Measurements from ENCODE around the gene DCHS1. TPM values are rescaled to one million over a fixed set of nuclear protein-coding genes. Genes with fewer than 3 reads are reported as not detected.

DCHS1 gene
- total and polyA plus RNA-seq, 5 donors from 2014 or later = 0.49 to 2.4 (median 1.1) TPM

DNA sequence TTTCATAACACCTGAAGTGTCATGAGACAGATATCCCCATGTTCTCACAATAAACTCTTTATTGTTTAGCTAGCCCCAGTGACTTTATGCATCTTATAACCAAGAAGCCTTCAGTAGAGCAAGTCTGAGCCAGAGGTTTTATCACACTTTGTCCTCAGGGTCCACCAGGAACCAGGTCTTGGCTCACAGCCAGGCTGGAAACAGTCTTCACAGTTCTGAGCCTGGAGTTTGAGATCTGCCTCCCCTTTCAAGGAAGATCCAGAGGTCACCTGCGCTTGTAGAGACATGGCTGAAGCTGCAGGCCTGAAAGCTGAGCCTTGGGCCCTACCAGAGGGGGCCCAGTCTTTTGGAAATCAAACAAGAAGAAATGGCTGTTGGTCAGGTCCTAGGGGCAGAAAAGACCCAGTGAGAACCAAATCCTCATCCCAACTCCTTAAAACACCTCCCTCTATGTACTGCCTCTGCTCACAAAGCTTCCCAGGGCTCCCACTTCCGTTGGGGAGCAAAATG is 55.7 kb downstream of the DCHS1 start:
- Mint-ChIP-seq H3K27ac (peak overlapping the region in 1 of 3 donors; percentile 55), H3K36me3 (peaks cover 25% of the 10 kb centered on the region), H3K9me3 (no peaks in the 10 kb centered on the region), H3K27me3 (no peaks in the 10 kb centered on the region), H3K4me1 (peaks cover 8 to 38% (median 21%) of the 10 kb centered on the region in 4 donors), H3K4me3 (peak overlapping the region in 2 of 4 donors; percentile 47 to 61)
- no peaks in the 10 kb centered on the region for H3K27me3 ChIP-seq (ENCODE audit: control insufficient read depth, insufficient read depth, low read length)
- no peak for DNase-seq
- no peak overlapping the region for H3K27ac ChIP-seq (ENCODE audit: insufficient read depth, low read length, poor library complexity, severe bottlenecking)
- H3K4me1 ChIP-seq (ENCODE audit: control insufficient read depth, insufficient read depth, low read length, poor library complexity, severe bottlenecking) = peaks cover 31% of the 10 kb centered on the region
- no peak overlapping the region for H3K4me3 ChIP-seq (ENCODE audit: low read depth, low read length)
- no peak for ATAC-seq (ENCODE audit: low read depth in 2 of 2)
- no peaks in the 10 kb centered on the region for H3K9me3 ChIP-seq (ENCODE audit: control insufficient read depth in 2 of 2, low read length in 2 of 2)
- peaks cover 57% of the 10 kb centered on the region for H3K36me3 ChIP-seq (ENCODE audit: control insufficient read depth, insufficient read depth, low read length)

DNA sequence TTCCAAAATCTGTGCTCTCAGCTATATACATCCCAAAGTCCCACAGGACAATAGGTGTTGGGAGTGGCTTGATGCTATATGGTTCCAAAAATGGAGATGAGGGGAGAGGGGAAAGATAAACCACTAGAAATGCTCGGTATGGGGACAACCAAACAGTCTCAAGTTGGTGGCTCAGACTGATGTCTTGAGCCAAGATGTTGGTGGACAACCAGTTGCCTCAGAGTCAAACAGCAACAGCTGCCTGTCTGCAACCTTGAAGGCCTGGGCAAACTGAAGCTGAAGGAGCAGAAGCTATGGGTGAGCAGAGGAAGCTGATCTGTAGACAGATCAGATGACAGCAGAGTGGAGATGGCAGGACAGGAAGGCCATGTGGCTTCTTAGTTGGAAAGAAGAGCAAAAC is 56.2 kb downstream of the DCHS1 start:
- Histone ChIP-seq H3K27ac (ENCODE audit: insufficient read depth, low read length, poor library complexity, severe bottlenecking) (no peak overlapping the region), H3K36me3 (ENCODE audit: control insufficient read depth, insufficient read depth, low read length) (peaks cover 61% of the 10 kb centered on the region), H3K27me3 (ENCODE audit: control insufficient read depth, insufficient read depth, low read length) (no peaks in the 10 kb centered on the region), H3K4me1 (ENCODE audit: control insufficient read depth, insufficient read depth, low read length, poor library complexity, severe bottlenecking) (peaks cover 26% of the 10 kb centered on the region), H3K9me3 (ENCODE audit: control insufficient read depth in 2 of 2, low read length in 2 of 2) (no peaks in the 10 kb centered on the region), H3K4me3 (ENCODE audit: low read depth, low read length) (no peak overlapping the region)
- ATAC-seq (ENCODE audit: low read depth in 2 of 2) (no peak), DNase-seq (no peak)
- H3K36me3 Mint-ChIP-seq = peaks cover 27% of the 10 kb centered on the region
- no peaks in the 10 kb centered on the region for H3K9me3 Mint-ChIP-seq
- H3K4me1 Mint-ChIP-seq = peaks cover 8 to 38% (median 24%) of the 10 kb centered on the region in 4 donors
- no peaks in the 10 kb centered on the region for H3K27me3 Mint-ChIP-seq
- peak overlapping the region in 2 of 4 donors; percentile 47 to 61 for H3K4me3 Mint-ChIP-seq
- H3K27ac Mint-ChIP-seq = peak overlapping the region in 2 of 3 donors; percentile 34 to 55

DNA sequence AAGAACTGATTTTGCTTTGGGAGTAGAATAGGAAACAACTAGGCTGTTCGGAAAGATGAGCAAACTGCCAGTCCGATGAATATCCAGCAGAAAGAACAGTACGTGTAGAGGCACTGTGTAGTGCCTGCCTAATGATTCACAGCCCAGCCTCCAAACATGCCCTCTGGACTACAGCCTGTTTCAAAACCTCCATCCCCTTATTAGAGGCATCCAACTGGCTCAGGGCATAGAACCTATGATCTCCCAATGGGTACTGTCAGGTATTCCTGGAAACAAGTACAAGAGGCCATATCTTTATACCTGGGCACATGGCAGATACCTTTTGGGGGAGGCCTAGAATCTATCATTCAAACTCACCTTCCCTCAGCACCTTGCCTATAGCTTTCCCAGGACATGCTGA is 57.1 kb downstream of the DCHS1 start:
- H3K9me3 Mint-ChIP-seq = no peaks in the 10 kb centered on the region
- Histone ChIP-seq H3K9me3 (ENCODE audit: control insufficient read depth in 2 of 2, low read length in 2 of 2) (no peaks in the 10 kb centered on the region), H3K4me3 (ENCODE audit: low read depth, low read length) (no peak overlapping the region), H3K27ac (ENCODE audit: insufficient read depth, low read length, poor library complexity, severe bottlenecking) (no peak overlapping the region), H3K36me3 (ENCODE audit: control insufficient read depth, insufficient read depth, low read length) (peaks cover 64% of the 10 kb centered on the region), H3K4me1 (ENCODE audit: control insufficient read depth, insufficient read depth, low read length, poor library complexity, severe bottlenecking) (peaks cover 22% of the 10 kb centered on the region), H3K27me3 (ENCODE audit: control insufficient read depth, insufficient read depth, low read length) (no peaks in the 10 kb centered on the region)
- DNase-seq (no peak), ATAC-seq (ENCODE audit: low read depth in 2 of 2) (no peak)
- H3K36me3 Mint-ChIP-seq = peaks cover 32% of the 10 kb centered on the region
- H3K27me3 Mint-ChIP-seq = no peaks in the 10 kb centered on the region
- peaks cover 11 to 46% (median 30%) of the 10 kb centered on the region in 4 donors for H3K4me1 Mint-ChIP-seq
- peak overlapping the region in 1 of 3 donors; percentile 40 for H3K27ac Mint-ChIP-seq
- H3K4me3 Mint-ChIP-seq = peak overlapping the region in 1 of 4 donors; percentile 37

DNA sequence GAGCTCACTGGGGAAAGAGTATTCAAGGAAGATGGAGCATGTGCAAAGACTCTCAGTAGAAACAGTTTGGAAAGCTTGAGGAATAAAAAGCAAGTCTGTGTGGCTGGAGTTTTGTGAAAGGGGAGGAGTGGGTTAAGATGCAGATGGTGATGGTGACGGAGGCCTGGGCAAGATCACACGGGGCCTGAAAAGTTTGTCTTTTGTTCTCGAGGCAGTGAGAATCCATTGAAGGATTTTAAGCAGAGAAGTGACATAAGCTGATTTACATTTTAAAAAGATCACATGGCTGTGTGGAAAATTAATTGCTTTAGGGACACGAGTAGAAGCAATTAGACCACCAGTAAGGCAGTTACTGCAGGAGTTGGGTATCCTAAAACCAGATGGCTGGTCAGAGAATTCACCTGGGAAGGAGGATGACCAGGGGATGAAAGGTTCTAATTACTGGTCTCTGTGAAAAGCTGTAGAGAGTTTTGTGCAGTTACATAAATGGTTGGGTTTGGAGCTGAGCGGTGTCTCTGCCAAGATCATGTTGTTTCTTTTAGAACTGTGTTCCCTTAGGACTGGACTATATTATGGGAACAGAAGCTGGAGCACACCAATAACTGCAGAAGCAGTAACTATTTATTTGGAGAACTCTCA is 59.3 kb downstream of the DCHS1 start:
- H3K4me1 ChIP-seq (ENCODE audit: control insufficient read depth, insufficient read depth, low read length, poor library complexity, severe bottlenecking) = peaks cover 2% of the 10 kb centered on the region
- H3K4me3 Mint-ChIP-seq = no peak overlapping the region
- no peak for ATAC-seq (ENCODE audit: low read depth in 2 of 2)
- H3K4me1 Mint-ChIP-seq = peaks cover 18 to 40% (median 34%) of the 10 kb centered on the region in 4 donors
- DNase-seq = no peak
- peaks cover 35% of the 10 kb centered on the region for H3K36me3 Mint-ChIP-seq
- no peak overlapping the region for H3K4me3 ChIP-seq (ENCODE audit: low read depth, low read length)
- peaks cover 65% of the 10 kb centered on the region for H3K36me3 ChIP-seq (ENCODE audit: control insufficient read depth, insufficient read depth, low read length)
- H3K27ac Mint-ChIP-seq = peak overlapping the region; percentile 4 to 37 (median 4)
- no peaks in the 10 kb centered on the region for H3K9me3 Mint-ChIP-seq
- H3K27me3 Mint-ChIP-seq = no peaks in the 10 kb centered on the region
- no peaks in the 10 kb centered on the region for H3K27me3 ChIP-seq (ENCODE audit: control insufficient read depth, insufficient read depth, low read length)
- H3K9me3 ChIP-seq (ENCODE audit: control insufficient read depth in 2 of 2, low read length in 2 of 2) = no peaks in the 10 kb centered on the region
- no peak overlapping the region for H3K27ac ChIP-seq (ENCODE audit: insufficient read depth, low read length, poor library complexity, severe bottlenecking)

DNA sequence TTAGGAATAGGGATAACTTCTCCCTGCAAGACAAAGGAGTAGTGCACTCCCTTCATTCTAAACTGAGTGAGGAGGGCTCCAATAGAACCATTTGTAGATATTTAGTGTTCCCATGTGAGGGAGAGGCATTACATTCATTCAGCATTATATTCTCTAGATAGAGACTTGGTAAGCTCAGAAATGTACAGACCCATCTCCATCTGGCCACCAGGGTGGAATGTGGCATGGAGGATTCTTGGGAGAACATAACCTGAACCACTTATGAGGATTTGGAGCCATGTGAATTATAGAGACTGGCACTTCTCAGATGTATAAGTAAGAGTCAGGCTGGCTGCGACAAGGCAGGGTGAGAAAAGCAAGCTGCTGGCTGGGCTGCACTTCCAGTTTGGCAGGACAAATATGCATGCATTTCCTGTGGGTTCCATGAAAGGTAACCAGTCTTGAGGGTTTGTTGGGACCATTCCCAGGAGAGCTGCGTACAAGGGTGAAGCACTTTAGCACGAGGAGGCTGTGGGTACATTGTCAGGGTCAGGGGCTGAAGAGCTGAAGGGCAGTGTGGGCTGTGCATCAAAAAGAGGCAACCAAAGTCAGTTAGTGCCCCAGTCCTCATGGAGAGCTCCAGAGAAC is 61.4 kb downstream of the DCHS1 start:
- no peaks in the 10 kb centered on the region for H3K4me1 ChIP-seq (ENCODE audit: control insufficient read depth, insufficient read depth, low read length, poor library complexity, severe bottlenecking)
- peaks cover 44% of the 10 kb centered on the region for H3K36me3 ChIP-seq (ENCODE audit: control insufficient read depth, insufficient read depth, low read length)
- no peaks in the 10 kb centered on the region for H3K27me3 Mint-ChIP-seq
- peak overlapping the region in 1 of 3 donors; percentile 34 for H3K27ac Mint-ChIP-seq
- peaks cover 33% of the 10 kb centered on the region for H3K36me3 Mint-ChIP-seq
- no peak overlapping the region for H3K27ac ChIP-seq (ENCODE audit: insufficient read depth, low read length, poor library complexity, severe bottlenecking)
- no peaks in the 10 kb centered on the region for H3K27me3 ChIP-seq (ENCODE audit: control insufficient read depth, insufficient read depth, low read length)
- H3K9me3 Mint-ChIP-seq = no peaks in the 10 kb centered on the region
- ATAC-seq (ENCODE audit: low read depth in 2 of 2) = no peak
- peak overlapping the region in 1 of 4 donors; percentile 69 for H3K4me3 Mint-ChIP-seq
- H3K9me3 ChIP-seq (ENCODE audit: control insufficient read depth in 2 of 2, low read length in 2 of 2) = no peaks in the 10 kb centered on the region
- no peak for DNase-seq
- H3K4me1 Mint-ChIP-seq = peaks cover 19 to 35% (median 30%) of the 10 kb centered on the region in 4 donors
- no peak overlapping the region for H3K4me3 ChIP-seq (ENCODE audit: low read depth, low read length)

DNA sequence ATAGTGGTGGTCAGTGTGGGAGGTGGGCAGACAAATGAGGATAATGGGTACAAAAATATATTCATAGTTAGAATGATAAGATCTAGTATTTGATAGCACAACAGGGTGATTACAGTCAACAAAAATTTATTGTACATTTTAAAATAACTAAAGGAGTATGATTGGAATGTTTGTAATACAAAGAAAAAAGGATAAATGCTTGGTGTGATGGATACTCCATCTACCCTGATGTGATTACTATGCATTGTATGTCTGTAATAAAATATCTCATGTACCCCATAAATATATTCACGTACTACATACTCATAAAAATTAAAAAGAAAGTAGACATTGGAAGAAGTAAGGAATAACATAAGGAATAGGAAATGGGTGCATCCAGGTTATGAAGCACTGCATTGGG is 67.6 kb downstream of the DCHS1 start:
- no peak for DNase-seq

DNA sequence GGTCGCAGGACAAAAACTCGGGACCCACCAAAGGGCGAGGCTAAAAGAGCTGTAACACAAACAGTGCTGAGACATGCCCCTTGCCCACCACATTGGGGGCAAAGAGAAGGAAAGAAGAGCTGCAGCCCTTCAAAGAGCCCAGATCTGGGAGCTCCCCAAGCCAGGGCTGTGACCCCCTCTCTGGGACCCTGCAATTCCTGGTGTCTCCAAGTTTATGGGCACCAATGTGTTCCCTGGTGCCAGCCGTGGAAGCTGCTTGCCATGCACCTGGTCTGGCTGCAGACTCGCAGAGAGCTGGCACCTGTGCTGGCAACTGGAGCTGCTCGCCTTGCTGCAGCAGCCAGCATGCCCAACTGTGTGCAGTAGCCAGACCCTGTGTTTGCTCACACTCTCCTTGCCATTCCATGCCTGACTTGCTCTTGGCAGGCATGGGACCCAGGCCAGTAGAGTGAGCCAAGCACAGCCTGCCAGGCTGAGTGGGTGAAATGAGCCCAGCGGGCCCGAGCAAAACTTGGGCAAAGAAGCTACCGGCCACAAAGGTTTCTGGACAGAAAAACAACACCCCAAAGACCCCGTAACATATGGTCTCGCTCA is 68.2 kb downstream of the DCHS1 start:
- DNase-seq (no peak), ATAC-seq (ENCODE audit: low read depth in 2 of 2) (no peak)
- Histone ChIP-seq H3K4me1 (ENCODE audit: control insufficient read depth, insufficient read depth, low read length, poor library complexity, severe bottlenecking) (no peaks in the 10 kb centered on the region), H3K36me3 (ENCODE audit: control insufficient read depth, insufficient read depth, low read length) (peaks cover 4% of the 10 kb centered on the region), H3K27me3 (ENCODE audit: control insufficient read depth, insufficient read depth, low read length) (no peaks in the 10 kb centered on the region), H3K4me3 (ENCODE audit: low read depth, low read length) (no peak overlapping the region), H3K27ac (ENCODE audit: insufficient read depth, low read length, poor library complexity, severe bottlenecking) (no peak overlapping the region), H3K9me3 (ENCODE audit: control insufficient read depth in 2 of 2, low read length in 2 of 2) (peaks cover 13 to 16% of the 10 kb centered on the region in 2 experiments)
- no peaks in the 10 kb centered on the region for H3K27me3 Mint-ChIP-seq
- H3K36me3 Mint-ChIP-seq = peaks cover 30% of the 10 kb centered on the region
- H3K4me3 Mint-ChIP-seq = no peak overlapping the region
- H3K4me1 Mint-ChIP-seq = peaks cover 0 to 18% (median 2%) of the 10 kb centered on the region in 4 donors
- H3K27ac Mint-ChIP-seq = no peak overlapping the region
- peaks cover 0 to 21% (median 6%) of the 10 kb centered on the region in 7 donors for H3K9me3 Mint-ChIP-seq

More for the DNA sequence above, 67.6 kb downstream of the DCHS1 start:
- no peak overlapping the region for H3K4me3 Mint-ChIP-seq
- no peak overlapping the region for H3K27ac ChIP-seq (ENCODE audit: insufficient read depth, low read length, poor library complexity, severe bottlenecking)
- H3K4me1 Mint-ChIP-seq = peaks cover 0 to 14% (median 2%) of the 10 kb centered on the region in 4 donors
- H3K9me3 ChIP-seq (ENCODE audit: control insufficient read depth in 2 of 2, low read length in 2 of 2) = peaks cover 11 to 16% of the 10 kb centered on the region in 2 experiments
- no peak overlapping the region for H3K27ac Mint-ChIP-seq
- no peaks in the 10 kb centered on the region for H3K27me3 ChIP-seq (ENCODE audit: control insufficient read depth, insufficient read depth, low read length)
- no peak overlapping the region for H3K4me3 ChIP-seq (ENCODE audit: low read depth, low read length)
- H3K36me3 Mint-ChIP-seq = peaks cover 26% of the 10 kb centered on the region
- H3K36me3 ChIP-seq (ENCODE audit: control insufficient read depth, insufficient read depth, low read length) = peaks cover 6% of the 10 kb centered on the region
- peaks cover 0 to 15% (median 5%) of the 10 kb centered on the region in 7 donors for H3K9me3 Mint-ChIP-seq
- H3K4me1 ChIP-seq (ENCODE audit: control insufficient read depth, insufficient read depth, low read length, poor library complexity, severe bottlenecking) = no peaks in the 10 kb centered on the region
- ATAC-seq (ENCODE audit: low read depth in 2 of 2) = no peak
- no peaks in the 10 kb centered on the region for H3K27me3 Mint-ChIP-seq

Data from CD4-positive, CD25-positive, alpha-beta regulatory T cell (primary cell).